ENCODE data around the gene PDE10A.
"Not testable (repeated sequence)": the region's sequence is repeated elsewhere in the genome, so short reads cannot be mapped to it uniquely, and the experiment has no call there.

Gene PDE10A

DNA sequence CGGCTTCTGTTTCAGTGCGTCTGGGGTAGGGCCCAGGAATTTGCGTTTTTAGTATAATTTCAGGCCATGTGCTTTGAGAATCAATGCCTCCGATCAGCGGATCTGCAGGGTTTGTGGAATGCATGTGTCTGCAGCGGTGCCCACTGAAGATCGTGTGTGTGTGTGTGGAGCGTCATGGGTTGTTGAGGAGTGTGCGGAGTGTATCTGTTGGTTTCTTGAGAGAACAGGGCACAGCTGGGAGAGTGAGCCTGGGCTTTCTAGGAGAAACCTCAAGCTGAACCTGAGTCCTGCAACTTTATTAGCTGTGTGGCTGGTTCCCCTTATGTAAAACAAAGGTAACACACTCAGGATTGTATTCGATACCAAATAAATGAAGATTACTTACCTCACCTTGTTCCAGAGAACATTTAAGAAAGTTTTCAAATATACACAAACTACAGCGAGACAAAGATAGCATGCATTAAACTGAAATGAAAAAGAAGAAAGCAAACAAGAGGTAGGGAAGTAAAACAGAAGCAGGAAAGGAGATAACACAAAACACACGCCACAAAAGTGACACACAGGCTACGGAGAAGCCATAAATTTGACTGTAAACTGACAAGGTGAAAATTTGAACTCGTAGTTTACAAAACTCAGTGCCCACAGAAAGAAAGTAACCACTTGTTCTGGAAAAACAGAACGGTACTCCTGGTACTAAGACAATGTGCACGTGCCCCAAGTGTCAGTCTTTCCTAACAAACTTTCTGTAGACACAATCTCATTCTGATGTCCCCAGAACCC lies 28.8 kb downstream of the PDE10A start:
- DNase-seq = no peak
- Mint-ChIP-seq H3K36me3 (no peaks in the 10 kb centered on the region), H3K27me3 (peaks cover 4% of the 10 kb centered on the region), H3K4me1 (peaks cover 11% of the 10 kb centered on the region), H3K4me3 (no peak overlapping the region), H3K27ac (no peak overlapping the region), H3K9me3 (no peaks in the 10 kb centered on the region)
- CTCF ChIA-PET = no interaction called here

GRCh38 chr6:165632194-165632593 lies 30.8 kb downstream of the PDE10A start:
- H3K27ac Mint-ChIP-seq = no peak overlapping the region
- H3K36me3 Mint-ChIP-seq = no peaks in the 10 kb centered on the region
- H3K4me1 Mint-ChIP-seq = peaks cover 11% of the 10 kb centered on the region
- peaks cover 4% of the 10 kb centered on the region for H3K27me3 Mint-ChIP-seq
- no peak overlapping the region for H3K4me3 Mint-ChIP-seq
- H3K9me3 Mint-ChIP-seq = no peaks in the 10 kb centered on the region
- DNase-seq = no peak
- CTCF ChIA-PET = no interaction called here

DNA sequence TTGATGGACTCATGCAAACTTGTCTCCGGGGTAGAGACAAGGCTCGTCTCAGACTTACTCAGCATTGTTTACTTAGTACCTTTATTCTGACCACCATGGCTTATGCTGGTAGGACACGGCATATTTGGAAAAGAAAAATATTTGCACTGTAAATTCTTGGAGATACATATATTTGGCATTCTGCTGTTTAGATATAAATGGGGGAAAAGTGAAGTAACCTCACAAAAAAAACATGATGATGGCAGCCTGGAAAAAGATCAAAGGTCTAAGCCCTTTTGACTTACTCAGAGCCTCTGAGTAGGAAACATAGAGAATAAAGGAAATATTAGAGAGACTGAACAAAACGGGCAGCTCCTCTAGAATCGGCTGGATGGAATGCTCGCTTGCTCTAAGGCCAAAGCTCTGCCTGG lies 32.5 kb downstream of the PDE10A start:
- Mint-ChIP-seq H3K4me3 (no peak overlapping the region), H3K27me3 (peaks cover 4% of the 10 kb centered on the region), H3K27ac (no peak overlapping the region), H3K9me3 (no peaks in the 10 kb centered on the region), H3K4me1 (peaks cover 11% of the 10 kb centered on the region), H3K36me3 (no peaks in the 10 kb centered on the region)
- CTCF ChIA-PET = no interaction called here
- no peak for DNase-seq

DNA sequence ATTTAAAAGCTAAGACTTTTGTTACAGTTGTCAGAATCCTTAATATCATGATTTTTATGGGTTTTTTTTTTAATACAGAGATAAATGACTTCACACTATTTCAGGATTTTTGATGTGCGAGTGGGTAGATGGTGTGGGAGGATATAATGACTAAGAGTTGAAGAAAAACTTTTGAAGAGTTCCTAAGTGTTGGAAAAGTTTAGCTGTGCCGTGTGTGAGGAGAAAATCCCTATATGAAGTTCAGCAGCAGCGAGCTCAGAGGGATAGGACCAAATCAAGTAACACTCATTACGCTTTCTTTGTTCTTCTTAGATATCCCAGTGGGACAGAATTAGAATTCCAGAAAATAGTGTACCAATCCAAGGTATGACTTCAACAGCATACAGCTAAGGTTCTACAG lies 34.1 kb downstream of the PDE10A start:
- Mint-ChIP-seq H3K4me1 (peaks cover 11% of the 10 kb centered on the region), H3K27me3 (peaks cover 1% of the 10 kb centered on the region), H3K9me3 (peaks cover 2% of the 10 kb centered on the region), H3K36me3 (no peaks in the 10 kb centered on the region), H3K27ac (no peak overlapping the region), H3K4me3 (no peak overlapping the region)
- DNase-seq = no peak
- CTCF ChIA-PET = no interaction called here

GRCh38 chr6:165627366-165627765 lies 35.7 kb downstream of the PDE10A start:
- Mint-ChIP-seq H3K27me3 (no peaks in the 10 kb centered on the region), H3K9me3 (peaks cover 2% of the 10 kb centered on the region)

GRCh38 chr6:165626711-165627110 lies 36.3 kb downstream of the PDE10A start:
- H3K4me1 Mint-ChIP-seq = peaks cover 3% of the 10 kb centered on the region
- no peaks in the 10 kb centered on the region for H3K27me3 Mint-ChIP-seq
- no peak for DNase-seq
- H3K4me3 Mint-ChIP-seq = no peak overlapping the region
- H3K36me3 Mint-ChIP-seq = no peaks in the 10 kb centered on the region
- CTCF ChIA-PET = no interaction called here
- no peak overlapping the region for H3K27ac Mint-ChIP-seq
- H3K9me3 Mint-ChIP-seq = peaks cover 2% of the 10 kb centered on the region

More at GRCh38 chr6:165627366-165627765, 35.7 kb downstream of the PDE10A start:
- no peak for DNase-seq
- Mint-ChIP-seq H3K27ac (no peak overlapping the region), H3K4me1 (peaks cover 6% of the 10 kb centered on the region), H3K36me3 (no peaks in the 10 kb centered on the region), H3K4me3 (no peak overlapping the region)
- CTCF ChIA-PET = no interaction called here

DNA sequence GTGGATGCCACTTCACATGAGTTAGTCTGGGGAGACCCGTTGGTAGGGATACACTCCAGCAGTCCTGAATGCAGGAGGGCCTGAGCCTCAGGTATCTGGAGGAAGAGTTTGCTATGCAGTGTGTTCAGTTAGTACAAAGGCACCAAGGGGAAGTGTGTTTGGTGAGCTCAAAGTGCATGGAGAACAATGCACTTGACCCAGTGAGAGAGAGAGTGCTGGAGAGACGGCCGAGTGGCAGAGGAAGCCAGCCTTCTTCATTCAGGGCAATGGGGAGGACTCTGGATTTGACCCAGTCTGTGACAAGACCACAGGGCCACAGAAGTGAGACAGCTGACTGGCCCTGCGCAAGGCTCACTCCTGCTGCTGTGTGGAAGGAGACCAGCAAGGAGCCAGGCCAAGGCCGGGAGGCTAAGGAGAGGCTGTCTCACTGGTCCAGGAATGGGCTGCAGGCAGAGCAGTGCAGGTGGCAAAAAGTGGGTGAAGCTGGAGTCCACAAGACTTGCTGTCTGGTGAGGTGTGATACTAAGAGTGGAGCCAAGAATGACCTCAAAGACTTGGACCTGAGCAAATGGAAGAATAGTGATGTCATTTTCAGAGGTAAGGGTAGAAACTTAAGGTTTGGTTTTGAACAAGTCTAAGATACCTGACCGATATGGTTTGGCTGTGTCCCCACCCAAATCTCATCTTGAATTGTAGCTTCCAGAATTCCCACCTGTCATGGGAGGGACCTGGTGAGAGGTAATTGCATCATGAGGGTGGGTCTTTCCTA lies 38.0 kb downstream of the PDE10A start:
- DNase-seq = no peak
- Mint-ChIP-seq H3K36me3 (no peaks in the 10 kb centered on the region), H3K9me3 (peaks cover 2% of the 10 kb centered on the region), H3K27ac (no peak overlapping the region), H3K27me3 (no peaks in the 10 kb centered on the region), H3K4me3 (no peak overlapping the region), H3K4me1 (no peaks in the 10 kb centered on the region)
- CTCF ChIA-PET = no interaction called here

DNA sequence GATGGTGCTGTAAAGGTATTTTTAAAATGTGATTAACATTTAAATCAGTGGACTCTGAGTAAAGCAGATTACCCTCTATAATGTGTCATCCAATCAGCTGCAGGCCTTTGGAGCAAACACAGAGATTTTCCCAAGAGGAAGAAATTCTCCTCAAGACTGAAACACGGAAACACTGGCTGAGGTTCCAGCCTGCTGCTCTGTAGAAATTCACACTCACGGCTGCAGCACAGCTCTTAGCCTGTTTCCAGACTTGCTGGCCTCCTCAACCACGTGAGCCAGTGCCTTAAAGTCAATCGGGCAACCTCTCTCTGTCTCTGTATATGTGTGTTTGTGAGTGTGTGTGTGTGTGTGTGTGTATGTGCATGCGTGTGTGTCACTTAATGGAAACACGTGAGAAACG lies 41.1 kb downstream of the PDE10A start:
- H3K9me3 Mint-ChIP-seq = peaks cover 2% of the 10 kb centered on the region
- no peaks in the 10 kb centered on the region for H3K36me3 Mint-ChIP-seq
- no peaks in the 10 kb centered on the region for H3K27me3 Mint-ChIP-seq
- no peak overlapping the region for H3K4me3 Mint-ChIP-seq
- CTCF ChIA-PET = no interaction called here
- no peak for DNase-seq
- no peaks in the 10 kb centered on the region for H3K4me1 Mint-ChIP-seq
- H3K27ac Mint-ChIP-seq = no peak overlapping the region

DNA sequence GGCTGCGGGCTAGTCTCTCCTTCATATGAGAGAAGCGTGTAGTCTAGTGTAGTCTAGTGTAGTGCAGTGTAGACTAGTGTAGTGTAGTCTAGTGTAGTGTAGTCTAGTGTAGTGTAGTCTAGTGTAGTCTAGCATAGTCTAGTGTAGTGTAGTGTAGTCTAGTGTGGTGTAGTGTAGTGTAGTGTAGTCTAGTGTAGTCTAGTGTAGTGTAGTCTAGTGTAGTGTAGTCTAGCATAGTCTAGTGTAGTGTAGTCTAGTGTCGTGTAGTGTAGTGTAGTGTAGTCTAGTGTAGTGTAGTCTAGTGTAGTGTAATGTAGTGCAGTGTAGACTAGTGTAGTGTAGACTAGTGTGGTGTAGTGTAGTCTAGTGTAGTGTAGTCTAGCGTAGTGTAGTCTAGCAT lies 44.1 kb downstream of the PDE10A start:
- H3K27me3 Mint-ChIP-seq, H3K9me3 Mint-ChIP-seq, H3K4me1 Mint-ChIP-seq, DNase-seq, H3K4me3 Mint-ChIP-seq, CTCF ChIA-PET, H3K36me3 Mint-ChIP-seq, H3K27ac Mint-ChIP-seq: not testable (repeated sequence)

DNA sequence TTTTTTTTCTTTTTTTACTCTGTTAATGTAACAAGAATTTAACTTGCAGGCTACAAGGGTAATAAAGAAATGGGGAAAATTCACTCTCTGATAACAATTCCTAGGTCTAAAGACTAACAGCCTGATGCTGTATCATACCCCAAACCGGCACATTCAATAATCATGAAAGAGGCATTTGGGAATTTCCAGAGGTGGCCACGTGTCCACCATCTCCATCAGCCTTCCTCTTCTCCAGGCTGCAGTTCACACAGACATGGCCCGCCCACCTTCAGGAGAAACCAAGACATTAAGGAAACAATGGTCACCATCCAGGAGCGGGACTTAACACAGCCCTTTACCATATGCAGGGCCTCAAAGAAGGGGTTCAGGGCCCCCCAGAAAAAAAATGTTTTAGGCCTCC lies 44.8 kb downstream of the PDE10A start:
- CTCF ChIA-PET = no interaction called here
- no peak for DNase-seq
- H3K27me3 Mint-ChIP-seq = no peaks in the 10 kb centered on the region
- no peak overlapping the region for H3K27ac Mint-ChIP-seq
- no peak overlapping the region for H3K4me3 Mint-ChIP-seq
- H3K9me3 Mint-ChIP-seq = no peaks in the 10 kb centered on the region
- no peaks in the 10 kb centered on the region for H3K4me1 Mint-ChIP-seq
- no peaks in the 10 kb centered on the region for H3K36me3 Mint-ChIP-seq

- no peaks in the 10 kb centered on the region for H3K27me3 Mint-ChIP-seq
- no peak for DNase-seq
- H3K4me1 Mint-ChIP-seq = no peaks in the 10 kb centered on the region
- H3K9me3 Mint-ChIP-seq = no peaks in the 10 kb centered on the region
- H3K36me3 Mint-ChIP-seq = no peaks in the 10 kb centered on the region
- CTCF ChIA-PET = no interaction called here
- no peak overlapping the region for H3K4me3 Mint-ChIP-seq
- no peak overlapping the region for H3K27ac Mint-ChIP-seq
These were observed 45.5 kb downstream of the PDE10A start for GRCh38 chr6:165617528-165617927.

DNA sequence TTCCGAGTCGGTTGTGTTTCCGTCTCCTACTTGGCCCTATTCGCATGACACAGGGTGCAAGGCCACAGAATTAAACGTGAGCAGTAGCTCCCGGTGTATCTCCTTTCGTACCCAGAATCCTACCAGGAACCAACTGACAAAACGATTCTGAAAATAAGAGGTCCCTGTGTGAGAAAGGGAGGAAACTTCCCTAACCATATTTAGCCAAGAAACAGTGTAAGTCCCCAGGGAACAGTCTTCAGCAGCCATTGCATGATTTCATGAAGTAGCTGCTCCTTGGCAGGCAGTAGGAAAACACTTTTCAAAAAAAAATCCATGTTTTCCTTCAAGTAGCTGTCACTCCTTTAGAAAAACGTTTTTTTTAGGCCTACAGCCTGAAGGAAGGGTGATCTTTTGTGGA lies 46.9 kb downstream of the PDE10A start:
- Mint-ChIP-seq H3K36me3 (no peaks in the 10 kb centered on the region), H3K4me1 (no peaks in the 10 kb centered on the region), H3K4me3 (no peak overlapping the region), H3K9me3 (no peaks in the 10 kb centered on the region), H3K27me3 (no peaks in the 10 kb centered on the region), H3K27ac (no peak overlapping the region)
- DNase-seq = no peak
- CTCF ChIA-PET = no interaction called here

DNA sequence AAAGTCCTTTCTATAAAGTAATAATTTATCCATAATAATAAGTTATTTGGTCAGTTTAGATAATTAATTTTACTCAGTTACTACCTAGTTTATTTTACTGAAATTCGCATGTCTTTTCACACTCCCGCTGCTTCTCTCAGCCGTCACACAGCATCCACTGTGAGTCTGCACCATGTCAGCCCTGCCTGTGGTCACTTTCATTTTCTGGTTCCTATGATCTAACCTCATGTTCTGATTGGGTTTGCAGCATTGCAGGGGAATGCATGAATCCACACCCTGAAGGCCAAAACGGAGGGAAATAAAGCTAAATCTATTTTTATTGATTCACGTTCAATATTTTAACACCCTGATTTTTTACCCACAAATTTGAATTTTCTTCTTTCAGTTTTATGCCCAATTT lies 47.4 kb downstream of the PDE10A start:
- Mint-ChIP-seq H3K4me1 (no peaks in the 10 kb centered on the region), H3K9me3 (no peaks in the 10 kb centered on the region), H3K36me3 (no peaks in the 10 kb centered on the region), H3K4me3 (no peak overlapping the region), H3K27ac (no peak overlapping the region), H3K27me3 (no peaks in the 10 kb centered on the region)
- CTCF ChIA-PET = no interaction called here
- DNase-seq = no peak

DNA sequence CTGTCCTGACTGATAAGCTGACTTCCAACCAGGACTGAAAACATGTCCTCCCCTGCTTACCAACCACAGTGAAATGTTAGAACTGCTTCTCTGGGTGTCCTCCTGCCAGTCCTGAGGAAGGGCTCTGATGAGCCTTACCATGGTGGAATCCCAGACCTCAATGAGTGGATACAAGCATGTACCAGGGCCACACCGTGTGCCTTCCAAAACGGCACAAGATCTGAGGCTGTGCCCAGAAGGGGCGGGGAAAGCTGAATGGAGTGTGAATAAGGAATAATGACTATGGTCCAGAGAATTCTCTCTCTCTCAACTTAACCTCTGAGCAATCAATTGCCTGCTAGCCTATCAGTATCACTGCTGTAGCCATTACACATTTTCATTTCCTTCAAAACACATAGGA lies 51.7 kb downstream of the PDE10A start:
- H3K36me3 Mint-ChIP-seq = no peaks in the 10 kb centered on the region
- H3K9me3 Mint-ChIP-seq = no peaks in the 10 kb centered on the region
- H3K27ac Mint-ChIP-seq = no peak overlapping the region
- no peaks in the 10 kb centered on the region for H3K27me3 Mint-ChIP-seq
- H3K4me3 Mint-ChIP-seq = no peak overlapping the region
- no peak for DNase-seq
- CTCF ChIA-PET = no interaction called here
- no peaks in the 10 kb centered on the region for H3K4me1 Mint-ChIP-seq

GRCh38 chr6:165608577-165608976 lies 54.5 kb downstream of the PDE10A start:
- H3K4me3 Mint-ChIP-seq, DNase-seq, H3K4me1 Mint-ChIP-seq, H3K27ac Mint-ChIP-seq, CTCF ChIA-PET, H3K9me3 Mint-ChIP-seq, H3K36me3 Mint-ChIP-seq, H3K27me3 Mint-ChIP-seq: not testable (repeated sequence)

Data from activated naive CD4-positive, alpha-beta T cell treated with anti-CD3 and anti-CD28 coated beads, Interleukin-2, amount 10 ng/mL, durations not matched to agents 7 days and 5 days (primary cell).